Measurements from ENCODE around the gene ZNF487.

- no peak for TF ChIP-seq MAX (IDR thresholded peaks at IDR 0.05)
- no peak for TF ChIP-seq POLR2A (IDR thresholded peaks at IDR 0.05; ENCODE audit: borderline replicate concordance, extremely low read depth, insufficient read depth, insufficient read length)
- no peak for TF ChIP-seq CTCF (IDR thresholded peaks at IDR 0.05 in 2 of 3, conservative IDR thresholded peaks at IDR 0.05 in 1 of 3; ENCODE audit: borderline replicate concordance in 1 of 3, insufficient read depth in 1 of 3, low read depth in 2 of 3, low read length in 2 of 3)
- no peak for TF ChIP-seq EGR1 (IDR thresholded peaks at IDR 0.05; ENCODE audit: low read depth)
- TF ChIP-seq SIN3A (IDR thresholded peaks at IDR 0.05; ENCODE audit: low read depth): no peak
- TF ChIP-seq RAD21 (IDR thresholded peaks at IDR 0.05; ENCODE audit: low read depth): no peak
- no peak for TF ChIP-seq EZH2phosphoT487 (IDR thresholded peaks at IDR 0.05; ENCODE audit: borderline replicate concordance)
- no peak for TF ChIP-seq JUND (IDR thresholded peaks at IDR 0.05)
- no peak for TF ChIP-seq YY1 (IDR thresholded peaks at IDR 0.05; ENCODE audit: extremely low read depth, insufficient replicate concordance, low read depth, low read length)
- TF ChIP-seq CEBPB (IDR thresholded peaks at IDR 0.05; ENCODE audit: low read depth): no peak
- no peak for TF ChIP-seq ATF3 (IDR thresholded peaks at IDR 0.05)
- TF ChIP-seq POLR2AphosphoS5 (IDR thresholded peaks at IDR 0.05; ENCODE audit: low read depth, low read length): no peak
Observed at GRCh38 chr10:43393606-43394360, 43.1 kb upstream of the ZNF487 start.

Data from HCT116 (cell line).